IPS-18a (cell line): ENCODE measurements around the gene INPP5A.
"Not testable (repeated sequence)": the region's sequence is repeated elsewhere in the genome, so short reads cannot be mapped to it uniquely, and the experiment has no call there.

Experiments
- H3K27ac ChIP-seq: one replicate; pipeline ENCODE4 v1.5.1; 2013; ENCODE audit warnings: low read length
- H3K27me3 ChIP-seq: one replicate; pipeline ENCODE4 v1.6.1; 2013; ENCODE audit warnings: mild to moderate bottlenecking, low read length; ENCODE audit not compliant: control insufficient read depth, insufficient read depth
- H3K36me3 ChIP-seq: one replicate; pipeline ENCODE4 v1.6.1; 2013; ENCODE audit warnings: low read depth, low read length; ENCODE audit not compliant: control insufficient read depth
- H3K4me1 ChIP-seq: one replicate; pipeline ENCODE4 v1.6.1; 2013; ENCODE audit warnings: low read depth, low read length; ENCODE audit not compliant: control insufficient read depth
- H3K4me3 ChIP-seq: one replicate; pipeline ENCODE4 v1.5.1; 2013; ENCODE audit warnings: low read length
- H3K9ac ChIP-seq: one replicate; pipeline ENCODE4 v1.6.1; 2013; ENCODE audit warnings: mild to moderate bottlenecking, low read length, moderate library complexity
- H3K9me3 ChIP-seq: one replicate; pipeline ENCODE4 v1.6.1; 2013; ENCODE audit warnings: low read depth, low read length; ENCODE audit not compliant: control insufficient read depth

The INPP5A gene

GRCh38 chr10:132699411-132700155 lies 162.0 kb downstream of the INPP5A start:
- no peaks in the 10 kb centered on the region for H3K36me3 ChIP-seq
- H3K9me3 ChIP-seq = no peaks in the 10 kb centered on the region
- H3K4me3 ChIP-seq = no peak overlapping the region
- no peaks in the 10 kb centered on the region for H3K4me1 ChIP-seq
- H3K9ac ChIP-seq = no peak overlapping the region
- no peaks in the 10 kb centered on the region for H3K27me3 ChIP-seq
- H3K27ac ChIP-seq = no peak overlapping the region

- no peaks in the 10 kb centered on the region for H3K36me3 ChIP-seq
- H3K4me1 ChIP-seq = no peaks in the 10 kb centered on the region
- H3K27ac ChIP-seq = no peak overlapping the region
- no peak overlapping the region for H3K9ac ChIP-seq
- no peaks in the 10 kb centered on the region for H3K9me3 ChIP-seq
- no peaks in the 10 kb centered on the region for H3K27me3 ChIP-seq
- no peak overlapping the region for H3K4me3 ChIP-seq
Measured at GRCh38 chr10:132700156-132701098, 162.8 kb downstream of the INPP5A start.

GRCh38 chr10:132701099-132701845 lies 163.7 kb downstream of the INPP5A start:
- H3K36me3 ChIP-seq = no peaks in the 10 kb centered on the region
- no peak overlapping the region for H3K4me3 ChIP-seq
- no peaks in the 10 kb centered on the region for H3K27me3 ChIP-seq
- H3K27ac ChIP-seq = no peak overlapping the region
- H3K4me1 ChIP-seq = no peaks in the 10 kb centered on the region
- H3K9ac ChIP-seq = no peak overlapping the region
- H3K9me3 ChIP-seq = peaks cover 7% of the 10 kb centered on the region

GRCh38 chr10:132701846-132702190 lies 164.2 kb downstream of the INPP5A start:
- no peak overlapping the region for H3K4me3 ChIP-seq
- H3K9ac ChIP-seq = no peak overlapping the region
- H3K36me3 ChIP-seq = no peaks in the 10 kb centered on the region
- no peak overlapping the region for H3K27ac ChIP-seq
- H3K4me1 ChIP-seq = no peaks in the 10 kb centered on the region
- peaks cover 9% of the 10 kb centered on the region for H3K9me3 ChIP-seq
- H3K27me3 ChIP-seq = no peaks in the 10 kb centered on the region

GRCh38 chr10:132702601-132703418 lies 165.2 kb downstream of the INPP5A start:
- Histone ChIP-seq H3K4me1 (no peaks in the 10 kb centered on the region), H3K27me3 (no peaks in the 10 kb centered on the region), H3K9ac (no peak overlapping the region), H3K4me3 (no peak overlapping the region), H3K27ac (no peak overlapping the region), H3K9me3 (peaks cover 9% of the 10 kb centered on the region), H3K36me3 (no peaks in the 10 kb centered on the region)

GRCh38 chr10:132703419-132704007 lies 165.9 kb downstream of the INPP5A start:
- no peaks in the 10 kb centered on the region for H3K4me1 ChIP-seq
- no peak overlapping the region for H3K9ac ChIP-seq
- H3K27ac ChIP-seq = no peak overlapping the region
- peaks cover 9% of the 10 kb centered on the region for H3K9me3 ChIP-seq
- H3K27me3 ChIP-seq = no peaks in the 10 kb centered on the region
- H3K36me3 ChIP-seq = no peaks in the 10 kb centered on the region
- no peak overlapping the region for H3K4me3 ChIP-seq

- Histone ChIP-seq H3K4me1 (no peaks in the 10 kb centered on the region), H3K27ac (no peak overlapping the region), H3K36me3 (no peaks in the 10 kb centered on the region), H3K9ac (no peak overlapping the region), H3K27me3 (no peaks in the 10 kb centered on the region), H3K4me3 (no peak overlapping the region), H3K9me3 (peaks cover 9% of the 10 kb centered on the region)
Measured at GRCh38 chr10:132704008-132704814, 166.6 kb downstream of the INPP5A start.

GRCh38 chr10:132704815-132705064 lies 167.2 kb downstream of the INPP5A start:
- H3K4me3 ChIP-seq, H3K9ac ChIP-seq, H3K4me1 ChIP-seq, H3K9me3 ChIP-seq, H3K27me3 ChIP-seq, H3K36me3 ChIP-seq, H3K27ac ChIP-seq: not testable (repeated sequence)

GRCh38 chr10:132705173-132705572 lies 167.6 kb downstream of the INPP5A start:
- Histone ChIP-seq H3K36me3 (no peaks in the 10 kb centered on the region), H3K27ac (no peak overlapping the region), H3K27me3 (no peaks in the 10 kb centered on the region), H3K4me3 (no peak overlapping the region), H3K9me3 (peaks cover 9% of the 10 kb centered on the region), H3K4me1 (no peaks in the 10 kb centered on the region), H3K9ac (no peak overlapping the region)

GRCh38 chr10:132705943-132706342 lies 168.4 kb downstream of the INPP5A start:
- H3K27me3 ChIP-seq = no peaks in the 10 kb centered on the region
- H3K9ac ChIP-seq = no peak overlapping the region
- H3K4me1 ChIP-seq = no peaks in the 10 kb centered on the region
- no peak overlapping the region for H3K27ac ChIP-seq
- H3K9me3 ChIP-seq = peaks cover 9% of the 10 kb centered on the region
- H3K36me3 ChIP-seq = no peaks in the 10 kb centered on the region
- no peak overlapping the region for H3K4me3 ChIP-seq
